Measurements from ENCODE around the gene AZU1.

The AZU1 gene

GRCh38 chr19:797528-798414 is 29.9 kb upstream of the AZU1 start:
- peak; percentile 56 to 91 for DNase-seq

GRCh38 chr19:798415-799075 is 29.1 kb upstream of the AZU1 start:
- DNase-seq = no peak

- peak in 1 of 2 experiments; percentile 39 for DNase-seq
Measured at GRCh38 chr19:799076-799881, 28.4 kb upstream of the AZU1 start.

DNA sequence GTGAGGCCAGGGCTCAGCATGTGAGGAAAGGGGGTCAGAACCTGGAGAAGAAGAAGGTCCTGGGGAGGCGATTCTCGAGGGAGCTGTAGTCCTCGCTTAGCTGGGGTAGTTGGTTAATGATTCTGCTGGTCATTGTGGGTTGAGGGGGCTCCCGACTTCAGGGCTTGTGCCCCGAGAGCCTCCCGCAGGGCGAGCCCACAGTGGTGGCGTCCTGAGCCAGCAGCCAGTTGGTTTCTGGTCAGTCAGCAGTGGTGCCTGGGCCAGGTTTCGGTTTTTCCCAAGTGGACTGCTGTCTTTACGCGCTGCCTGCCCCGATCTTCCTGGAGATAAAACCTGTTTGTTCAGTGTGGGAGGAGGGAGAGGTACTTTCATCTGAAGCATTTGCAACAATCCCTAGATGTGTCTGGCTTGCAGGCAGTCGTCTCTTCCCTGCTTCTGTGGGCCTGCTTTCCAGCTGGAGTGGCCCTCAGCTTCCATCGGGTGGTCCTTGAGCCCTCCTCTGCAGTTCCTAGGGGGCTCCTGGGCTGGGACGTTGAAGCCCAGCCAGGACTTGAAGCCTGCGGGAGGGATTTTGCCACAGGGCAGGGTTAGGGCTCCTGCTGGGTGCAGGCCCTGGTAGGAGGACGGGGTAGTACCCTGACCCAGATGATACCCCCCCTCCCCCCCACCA is 27.1 kb upstream of the AZU1 start:
- peak in 1 of 2 experiments; percentile 50 for DNase-seq

DNA sequence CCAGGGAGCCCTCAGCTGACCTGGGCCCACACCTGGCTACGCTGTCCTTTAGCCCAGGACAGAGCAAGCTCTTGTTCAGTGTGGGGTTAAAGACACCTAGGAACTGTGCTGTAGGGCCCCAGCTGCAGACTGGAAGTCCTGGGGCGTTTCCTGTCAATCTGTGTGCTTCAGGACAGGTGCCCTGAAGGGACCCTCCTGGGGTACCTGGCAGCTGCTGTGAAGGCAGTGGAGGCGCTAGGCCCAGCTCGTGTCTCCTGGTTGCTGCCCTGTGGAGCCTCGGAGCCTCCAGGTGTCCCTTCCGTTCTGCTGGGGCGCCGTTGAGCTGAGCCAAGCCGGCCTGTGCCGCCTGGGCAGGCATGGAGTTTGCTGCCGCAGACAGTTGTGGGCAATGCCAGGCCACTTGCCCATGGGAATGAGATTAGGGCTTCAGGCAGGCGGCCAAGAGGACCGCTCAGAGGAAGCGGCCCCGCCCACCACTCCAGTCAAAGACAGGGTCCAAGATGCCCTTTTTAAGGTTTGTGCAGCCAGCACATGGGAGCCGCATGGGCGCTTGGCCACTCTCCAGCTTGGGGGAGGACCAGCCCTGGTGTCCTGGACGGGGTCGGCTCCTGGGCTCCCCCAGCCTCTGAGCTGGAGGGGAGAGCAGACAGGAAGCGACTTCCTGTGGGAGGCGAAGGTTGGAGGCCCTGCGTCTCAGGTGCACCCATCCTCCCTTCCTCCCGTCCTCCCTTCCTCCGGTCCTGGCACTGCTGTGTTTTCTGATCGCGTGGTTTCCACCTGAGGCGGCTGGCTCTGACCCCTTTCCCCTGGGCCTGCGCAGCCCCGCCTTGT is 26.4 kb upstream of the AZU1 start:
- no peak for DNase-seq

DNA sequence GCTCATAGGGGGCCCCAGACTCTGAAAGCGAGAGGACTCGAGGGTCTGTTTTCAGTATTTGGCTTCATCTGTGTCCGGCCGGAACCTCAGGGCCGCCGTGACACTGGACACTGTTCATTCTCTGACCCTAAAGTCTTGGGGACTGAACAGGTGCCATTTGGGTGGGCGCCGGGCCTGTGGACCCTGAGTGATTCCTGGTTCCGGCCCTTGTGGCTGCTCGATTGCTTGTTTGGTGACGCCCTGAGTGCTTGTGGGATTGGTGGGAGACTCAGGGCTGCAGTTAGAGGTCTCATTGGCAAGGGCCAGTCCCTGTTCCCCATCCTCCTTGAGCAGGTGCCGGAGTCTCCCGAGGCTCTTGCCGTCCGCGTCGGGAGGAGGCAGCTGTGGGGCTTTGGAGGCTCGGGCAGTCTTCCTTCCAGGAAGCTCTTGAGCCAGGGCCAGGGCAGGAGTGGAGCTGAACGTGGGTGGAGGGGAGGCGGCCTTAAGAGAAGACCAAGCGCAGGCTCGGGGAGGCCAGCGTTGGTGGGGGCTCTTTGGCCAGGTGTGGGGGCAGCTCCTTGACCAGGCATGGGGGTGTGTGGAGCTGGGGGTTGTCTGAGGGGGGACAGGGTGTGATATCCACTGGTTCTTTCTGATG is 25.7 kb upstream of the AZU1 start:
- DNase-seq = no peak

DNA sequence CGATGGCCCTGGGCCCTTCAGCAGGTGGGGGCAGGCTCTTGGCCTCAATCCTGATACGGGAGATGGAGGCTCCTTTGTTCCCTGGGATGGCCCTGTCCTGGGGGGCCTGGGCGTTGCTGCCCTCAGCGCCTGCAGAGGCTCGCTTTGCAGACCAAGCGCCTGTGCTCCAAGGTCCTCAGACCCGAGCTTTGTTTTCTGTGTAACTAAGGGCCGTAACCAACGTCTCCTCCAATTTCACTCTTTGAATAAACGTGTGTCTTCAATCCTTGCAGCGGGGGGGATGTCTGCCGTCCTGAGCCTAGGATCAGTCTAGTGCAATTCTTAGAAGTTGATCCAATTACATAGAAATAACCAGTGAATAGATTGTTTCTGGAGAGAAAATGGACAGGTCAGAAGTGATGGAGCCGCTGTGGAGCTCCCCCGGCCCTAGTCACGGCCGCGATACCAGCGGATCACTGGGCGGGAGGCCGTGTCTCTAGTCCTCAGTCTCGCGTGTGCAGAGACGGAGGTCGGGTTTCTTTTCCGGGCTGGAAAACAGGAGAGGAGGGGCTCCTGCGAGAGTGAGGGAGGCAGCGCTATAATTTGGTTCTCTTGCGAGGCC is 25.0 kb upstream of the AZU1 start:
- peak; percentile 49 to 59 for DNase-seq

GRCh38 chr19:803099-803561 is 24.5 kb upstream of the AZU1 start:
- no peak for DNase-seq

GRCh38 chr19:803686-804418 is 23.8 kb upstream of the AZU1 start:
- DNase-seq = no peak

GRCh38 chr19:804419-805165 is 23.0 kb upstream of the AZU1 start:
- no peak for DNase-seq

- no peak for DNase-seq
Measured at GRCh38 chr19:805166-805551, 22.5 kb upstream of the AZU1 start.

DNA sequence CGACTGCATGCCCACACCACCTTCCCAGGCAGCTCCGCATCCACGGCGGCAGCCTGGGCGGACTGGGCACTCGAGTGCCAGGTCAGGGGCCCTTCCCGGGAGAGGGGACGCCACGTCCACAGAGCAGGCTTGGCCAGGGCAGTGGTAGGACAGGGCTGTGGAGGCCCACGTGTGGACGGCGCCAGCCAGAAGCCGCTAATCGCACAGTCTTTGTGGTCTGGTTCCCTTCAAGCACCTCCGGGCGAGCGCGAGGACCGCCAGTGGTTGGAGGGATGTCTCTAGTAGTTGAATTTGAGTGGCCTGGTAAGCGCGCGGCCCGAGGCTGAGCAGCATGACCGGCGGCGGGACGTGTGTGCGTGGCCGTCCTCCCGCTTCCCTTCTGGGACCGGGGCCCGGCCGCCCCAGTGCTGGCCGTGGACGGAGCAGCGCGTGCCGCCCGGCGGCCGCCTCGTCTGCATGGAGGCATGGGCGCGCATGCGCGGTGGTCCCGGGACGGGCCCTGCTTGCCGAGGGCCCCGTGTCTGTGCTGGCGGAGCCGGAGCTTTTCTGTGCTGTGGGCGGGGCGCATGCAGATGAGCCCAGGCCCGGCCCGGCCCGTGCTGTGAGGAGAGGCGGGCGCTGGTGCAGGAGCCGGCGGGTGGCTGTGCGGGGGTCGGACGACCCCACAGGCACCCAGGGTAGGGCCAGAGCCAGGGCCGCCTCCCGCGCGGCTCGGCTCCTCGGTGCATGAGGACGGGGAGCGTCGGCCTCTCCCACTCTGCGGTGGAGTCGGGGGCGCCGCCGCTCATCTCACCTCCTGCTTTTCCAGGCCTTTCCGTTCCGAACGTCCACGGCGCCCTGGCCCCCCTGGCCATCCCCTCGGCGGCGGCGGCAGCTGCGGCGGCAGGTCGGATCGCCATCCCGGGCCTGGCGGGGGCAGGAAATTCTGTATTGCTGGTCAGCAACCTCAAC is 21.8 kb upstream of the AZU1 start:
- no peak for DNase-seq

GRCh38 chr19:806815-807421 is 20.7 kb upstream of the AZU1 start:
- no peak for DNase-seq

DNA sequence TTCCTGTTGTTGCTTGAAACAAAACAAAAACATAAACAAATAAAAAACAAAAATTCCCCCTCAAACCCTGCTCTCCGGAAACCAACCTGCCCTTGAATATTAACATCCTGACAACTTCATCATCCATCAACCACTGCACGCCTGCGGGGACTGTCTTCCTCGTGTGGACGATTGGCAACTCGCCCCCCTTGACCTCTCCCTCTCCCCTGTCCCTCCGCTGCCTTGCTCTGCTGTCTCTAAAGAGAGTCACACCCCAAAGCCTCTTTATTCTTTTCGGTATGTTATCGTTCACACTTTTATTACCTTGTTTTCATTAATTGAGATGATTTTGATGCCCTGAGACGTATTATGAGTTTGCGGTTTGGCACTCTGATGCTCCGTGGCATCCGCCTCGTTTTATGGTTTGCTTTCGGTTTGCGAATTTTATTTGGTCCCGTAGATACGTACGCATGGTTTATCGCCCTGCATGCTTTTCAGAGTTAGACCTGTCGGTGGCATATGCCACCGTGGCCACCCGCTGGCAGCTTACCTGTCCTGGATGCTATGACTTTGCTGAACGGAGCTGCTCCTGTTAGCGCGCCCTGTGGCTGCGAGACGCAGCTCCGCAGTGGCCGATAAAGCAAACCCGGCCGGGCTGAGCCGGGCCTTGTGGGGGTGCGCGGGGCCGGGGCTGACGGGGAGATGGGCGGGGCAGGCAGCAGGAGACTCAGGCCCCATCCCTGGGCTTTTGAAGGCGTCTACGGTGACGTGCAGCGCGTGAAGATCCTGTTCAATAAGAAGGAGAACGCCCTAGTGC is 19.8 kb upstream of the AZU1 start:
- no peak for DNase-seq

DNA sequence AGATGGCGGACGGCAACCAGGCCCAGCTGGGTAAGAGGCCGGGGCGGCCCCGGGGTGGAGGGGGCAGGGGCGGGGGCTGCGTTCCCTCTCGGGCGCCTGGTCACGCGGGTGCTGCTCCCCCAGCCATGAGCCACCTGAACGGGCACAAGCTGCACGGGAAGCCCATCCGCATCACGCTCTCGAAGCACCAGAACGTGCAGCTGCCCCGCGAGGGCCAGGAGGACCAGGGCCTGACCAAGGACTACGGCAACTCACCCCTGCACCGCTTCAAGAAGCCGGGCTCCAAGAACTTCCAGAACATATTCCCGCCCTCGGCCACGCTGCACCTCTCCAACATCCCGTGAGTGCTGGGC is 19.2 kb upstream of the AZU1 start:
- DNase-seq = no peak

GRCh38 chr19:810077-810855 is 17.4 kb upstream of the AZU1 start:
- no peak for DNase-seq
